Sigmoid colon (tissue), 7 donors: Measurements from ENCODE around the gene FIP1L1. TPM values are rescaled to one million over a fixed set of nuclear protein-coding genes. Genes with fewer than 3 reads are reported as not detected.
"Not testable (repeated sequence)": the region's sequence is repeated elsewhere in the genome, so short reads cannot be mapped to it uniquely, and the experiment has no call there.

Experiments
- DNase-seq: peaks from one replicate; pipeline ENCODE4 v3.0.0-alpha.2; 2019
- H3K27ac ChIP-seq, 4 donors: fragments of 200-600 bp; sonication (generic); one replicate each; pipeline ENCODE4 v1.5.1; 2016 to 2019; ENCODE audit warnings: mild to moderate bottlenecking in 1 of 4
- H3K27me3 ChIP-seq, 3 donors: fragments of 200-600 bp; sonication (generic); one replicate each; pipeline ENCODE4 v1.5.1; 2019; ENCODE audit warnings: mild to moderate bottlenecking in 1 of 3
- H3K36me3 ChIP-seq, 4 donors: fragments of 200-600 bp; sonication (generic); one replicate each; pipeline ENCODE4 v1.5.1; 2016 to 2019
- H3K4me1 ChIP-seq, 4 donors: fragments of 200-600 bp; sonication (generic); one replicate each; pipeline ENCODE4 v1.5.1; 2017 to 2019
- H3K4me3 ChIP-seq, 4 donors: fragments of 200-600 bp; sonication (generic); one replicate each; pipeline ENCODE4 v1.5.1; 2017 to 2019; ENCODE audit warnings: mild to moderate bottlenecking in 2 of 4, moderate library complexity in 1 of 4
- H3K9me3 ChIP-seq, 4 donors: fragments of 200-600 bp in 3 of 4; sonication (generic) in 3 of 4; one replicate each; pipeline versions ENCODE4 v1.5.1 to v1.6.1; 2013 to 2019
- EP300 ChIP-seq, 4 donors: sonication (generic); formaldehyde crosslinking; IDR thresholded peaks; one replicate each; pipeline ENCODE4 v1.6.1; 2017; ENCODE audit warnings: antibody characterized with exemption in 4 of 4
- POLR2A ChIP-seq, 2 donors: fragments of 450-650 bp; IDR thresholded peaks; one replicate each; pipeline ENCODE4 v1.6.1; 2016; ENCODE audit warnings: antibody characterized with exemption in 2 of 2, mild to moderate bottlenecking in 2 of 2, moderate library complexity in 2 of 2
- POLR2AphosphoS5 ChIP-seq, 4 donors: sonication (generic); formaldehyde crosslinking; IDR thresholded peaks; one replicate each; pipeline ENCODE4 v1.6.1; 2017; ENCODE audit warnings: antibody characterized with exemption in 4 of 4
- WGBS, 2 donors: extraction: QIAGEN DNeasy Blood & Tissue Kit; methylation state at CpG; one replicate each; pipeline ENCODE4 v1.1.7; 2013; 5-methylcytosine and 5-hydroxymethylcytosine counted together
- intact Hi-C: fragments of 100-400 bp; cut with DNase I; formaldehyde crosslinking; loops from one replicate; pipeline ENCODE4 v1.15.1; 2023
- polyA plus RNA-seq, 3 donors: library from polyadenylated mRNA; stranded (reverse); fragments of 200-250 nt; gene quantifications; one replicate each; pipeline ENCODE4 v1.2.3, GENCODE V29; 2013
- total RNA-seq, 4 donors: library from RNA; depleted of rRNA; stranded (reverse); fragments of >200 nt; gene quantifications; one replicate each; pipeline ENCODE4 v1.1.0, GENCODE V29; 2016
- TF ChIP-seq, protein P1 (sequence below), 4 experiments: fragments of 450-650 bp in 3 of 4; fragments of 200-600 bp in 1 of 4; IDR thresholded peaks; one replicate each; pipeline ENCODE4 v1.5.1; 2016 to 2019; ENCODE audit warnings: antibody characterized with exemption in 4 of 4, mild to moderate bottlenecking in 3 of 4, moderate library complexity in 2 of 4
- donor health status: healthy with polysubstance abuse.
- donor health status: Bipolar disorder and iron deficiency.
- donor health status: healthy.

The FIP1L1 gene
- total and polyA plus RNA-seq, 7 donors = 19.7 to 47.7 (median 33.7) TPM

DNA sequence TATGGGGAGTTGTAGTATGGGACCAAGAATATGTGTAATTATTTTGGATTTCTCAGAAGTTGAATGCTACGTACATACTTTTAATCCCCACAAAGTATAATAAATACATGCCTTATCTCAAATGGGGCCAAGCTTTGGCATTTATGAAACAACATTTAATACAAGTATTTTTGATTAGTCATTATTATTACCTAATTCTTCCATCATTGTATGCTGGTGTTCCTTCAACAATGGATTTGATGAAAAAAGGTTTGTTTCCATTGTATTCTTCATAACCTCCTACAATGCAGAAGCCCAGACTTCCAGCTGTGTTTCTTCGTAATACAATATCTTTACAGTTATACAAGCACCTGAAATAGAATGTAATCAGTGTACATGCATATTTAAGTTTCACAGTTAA, 83.8 kb downstream of the FIP1L1 start:
- Histone ChIP-seq H3K4me3 (no peak overlapping the region), H3K4me1 (no peaks in the 10 kb centered on the region), H3K36me3 (peaks cover 0 to 50% (median 0%) of the 10 kb centered on the region in 4 donors), H3K27me3 (no peaks in the 10 kb centered on the region), H3K9me3 (peaks cover 0 to 1% (median under 1%) of the 10 kb centered on the region in 4 donors), H3K27ac (no peak overlapping the region)
- 96 to 99% methylated on average over 2 of the region's 2 CpGs for WGBS, 2 donors
- TF ChIP-seq POLR2AphosphoS5 (IDR thresholded peaks at IDR 0.05) (no peak), POLR2A (IDR thresholded peaks at IDR 0.05) (no peak), EP300 (IDR thresholded peaks at IDR 0.05) (no peak)
- TF ChIP-seq, protein P1, sequence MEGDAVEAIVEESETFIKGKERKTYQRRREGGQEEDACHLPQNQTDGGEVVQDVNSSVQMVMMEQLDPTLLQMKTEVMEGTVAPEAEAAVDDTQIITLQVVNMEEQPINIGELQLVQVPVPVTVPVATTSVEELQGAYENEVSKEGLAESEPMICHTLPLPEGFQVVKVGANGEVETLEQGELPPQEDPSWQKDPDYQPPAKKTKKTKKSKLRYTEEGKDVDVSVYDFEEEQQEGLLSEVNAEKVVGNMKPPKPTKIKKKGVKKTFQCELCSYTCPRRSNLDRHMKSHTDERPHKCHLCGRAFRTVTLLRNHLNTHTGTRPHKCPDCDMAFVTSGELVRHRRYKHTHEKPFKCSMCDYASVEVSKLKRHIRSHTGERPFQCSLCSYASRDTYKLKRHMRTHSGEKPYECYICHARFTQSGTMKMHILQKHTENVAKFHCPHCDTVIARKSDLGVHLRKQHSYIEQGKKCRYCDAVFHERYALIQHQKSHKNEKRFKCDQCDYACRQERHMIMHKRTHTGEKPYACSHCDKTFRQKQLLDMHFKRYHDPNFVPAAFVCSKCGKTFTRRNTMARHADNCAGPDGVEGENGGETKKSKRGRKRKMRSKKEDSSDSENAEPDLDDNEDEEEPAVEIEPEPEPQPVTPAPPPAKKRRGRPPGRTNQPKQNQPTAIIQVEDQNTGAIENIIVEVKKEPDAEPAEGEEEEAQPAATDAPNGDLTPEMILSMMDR (IDR thresholded peaks at IDR 0.05) = no peak
- DNase-seq = no peak
- intact Hi-C loops = no loop called here

DNA sequence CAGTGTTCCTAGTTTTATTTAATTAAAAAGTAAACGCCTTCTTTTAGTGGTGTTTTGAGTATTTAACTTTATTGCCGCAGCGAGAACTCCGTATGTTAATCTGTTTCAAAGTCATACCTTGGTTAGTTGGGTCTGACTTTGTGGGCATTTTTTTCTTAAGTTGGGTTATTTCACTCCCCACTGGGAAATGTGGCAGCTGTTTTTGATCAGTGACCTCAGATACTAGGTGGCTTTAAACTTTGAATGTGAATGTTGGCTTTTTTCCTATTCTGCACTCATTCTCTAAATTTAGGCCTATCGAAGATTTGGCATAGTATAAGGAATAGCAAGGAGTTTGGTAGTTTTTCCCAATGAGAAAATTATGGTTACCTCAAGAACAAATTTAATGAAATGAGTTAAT, 85.9 kb downstream of the FIP1L1 start:
- WGBS, 2 donors = 87 to 93% methylated on average over 5 of the region's 5 CpGs
- Histone ChIP-seq H3K36me3 (peaks cover 0 to 49% (median 0%) of the 10 kb centered on the region in 4 donors), H3K4me3 (no peak overlapping the region), H3K27ac (no peak overlapping the region), H3K27me3 (no peaks in the 10 kb centered on the region), H3K9me3 (peaks cover 0 to 5% (median 4%) of the 10 kb centered on the region in 4 donors), H3K4me1 (no peaks in the 10 kb centered on the region)
- intact Hi-C loops = no loop called here
- no peak for DNase-seq
- TF ChIP-seq POLR2A (IDR thresholded peaks at IDR 0.05) = no peak
- no peak for TF ChIP-seq EP300 (IDR thresholded peaks at IDR 0.05)
- TF ChIP-seq, protein P1 (IDR thresholded peaks at IDR 0.05) = no peak
- no peak for TF ChIP-seq POLR2AphosphoS5 (IDR thresholded peaks at IDR 0.05)

DNA sequence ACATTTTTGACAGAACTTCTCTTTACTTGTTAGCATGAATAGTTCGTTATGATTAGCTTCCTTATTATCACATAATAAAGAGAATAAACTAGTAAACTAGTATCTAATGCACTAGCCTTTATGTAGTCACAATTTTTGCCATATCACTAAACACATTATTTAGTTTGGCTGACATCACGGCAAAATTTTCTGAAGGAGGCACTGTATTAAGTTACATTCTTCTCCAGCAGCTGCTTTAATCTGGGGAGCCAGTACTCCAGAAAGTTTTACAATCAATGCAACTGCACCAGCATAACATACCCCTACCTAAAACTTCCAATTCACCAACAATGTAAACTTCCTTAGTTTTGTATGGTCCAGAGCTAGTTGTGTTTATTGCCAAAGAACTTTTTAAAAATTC, 87.8 kb downstream of the FIP1L1 start:
- H3K27me3 ChIP-seq = no peaks in the 10 kb centered on the region
- no peak overlapping the region for H3K27ac ChIP-seq
- DNase-seq = no peak
- H3K4me1 ChIP-seq = no peaks in the 10 kb centered on the region
- 54 to 72% methylated on average over 2 of the region's 2 CpGs for WGBS, 2 donors
- no peak overlapping the region for H3K4me3 ChIP-seq
- peaks cover 0 to 5% (median 4%) of the 10 kb centered on the region in 4 donors for H3K9me3 ChIP-seq
- TF ChIP-seq, protein P1 (IDR thresholded peaks at IDR 0.05) = no peak
- TF ChIP-seq POLR2A (IDR thresholded peaks at IDR 0.05) (no peak), POLR2AphosphoS5 (IDR thresholded peaks at IDR 0.05) (no peak), EP300 (IDR thresholded peaks at IDR 0.05) (no peak)
- H3K36me3 ChIP-seq = peaks cover 0 to 31% (median 0%) of the 10 kb centered on the region in 4 donors
- intact Hi-C loops = no loop called here

DNA sequence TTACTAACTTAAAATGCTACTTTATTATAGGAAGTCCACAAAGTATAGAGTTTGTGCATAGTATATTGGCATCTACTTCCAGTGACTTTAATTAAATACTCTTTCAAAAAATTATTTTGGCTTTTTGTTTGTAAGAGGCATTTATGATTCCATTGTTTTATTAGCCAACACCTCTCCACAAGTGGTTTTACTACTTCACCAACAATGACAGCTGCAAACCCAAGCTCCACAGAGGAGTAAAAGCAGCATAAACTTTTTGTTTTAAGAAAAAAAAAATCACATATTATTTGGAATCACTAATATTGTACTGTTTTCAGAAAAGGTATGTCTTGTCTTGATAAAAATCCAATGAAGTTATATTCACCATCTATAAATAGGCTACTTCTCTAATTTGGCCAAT, 88.5 kb downstream of the FIP1L1 start:
- Histone ChIP-seq H3K4me1 (no peaks in the 10 kb centered on the region), H3K27ac (no peak overlapping the region), H3K27me3 (no peaks in the 10 kb centered on the region), H3K4me3 (no peak overlapping the region), H3K9me3 (peaks cover 0 to 5% (median 4%) of the 10 kb centered on the region in 4 donors), H3K36me3 (peaks cover 0 to 25% (median 0%) of the 10 kb centered on the region in 4 donors)
- no peak for DNase-seq
- intact Hi-C loops = no loop called here
- no peak for TF ChIP-seq POLR2A (IDR thresholded peaks at IDR 0.05)
- TF ChIP-seq, protein P1 (IDR thresholded peaks at IDR 0.05) = no peak
- no peak for TF ChIP-seq EP300 (IDR thresholded peaks at IDR 0.05)
- no peak for TF ChIP-seq POLR2AphosphoS5 (IDR thresholded peaks at IDR 0.05)

DNA sequence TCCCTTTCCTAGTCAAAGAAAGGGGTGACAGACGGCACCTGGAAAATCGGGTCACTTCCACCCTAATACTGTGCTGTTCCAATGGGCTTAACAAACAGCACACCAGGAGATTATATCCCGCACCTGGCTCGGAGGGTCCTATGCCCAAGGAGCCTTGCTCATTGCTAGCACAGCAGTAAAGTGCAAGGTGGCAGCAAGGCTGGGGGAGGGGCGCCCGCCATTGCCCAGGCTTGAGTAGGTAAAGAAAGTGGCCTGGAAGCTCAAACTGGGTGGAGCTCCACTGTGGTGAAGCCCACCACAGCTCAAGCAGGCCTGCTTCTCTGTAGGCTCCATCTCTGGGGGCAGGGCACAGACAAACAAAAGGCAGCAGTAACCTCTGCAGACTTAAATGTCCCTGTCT, 89.1 kb downstream of the FIP1L1 start:
- intact Hi-C loops, H3K4me1 ChIP-seq, H3K4me3 ChIP-seq, DNase-seq, H3K9me3 ChIP-seq, H3K27me3 ChIP-seq, H3K27ac ChIP-seq: not testable (repeated sequence)
- H3K36me3 ChIP-seq = peaks cover 0 to 18% (median 0%) of the 10 kb centered on the region in 4 donors
- 97 to 98% methylated on average over 6 of the region's 6 CpGs for WGBS, 2 donors
